Adrenal gland (tissue), 12 donors: ENCODE results near the gene SERTAD1. TPM values are rescaled to one million over a fixed set of nuclear protein-coding genes. Genes with fewer than 3 reads are reported as not detected.
A peak's percentile ranks its signal among the peaks of the same experiment; 100 is the strongest.

Source experiments
- DNase-seq, 7 donors: peaks; one replicate each; pipeline ENCODE4 v3.0.0-alpha.2; 2019 to 2020
- H3K27ac ChIP-seq, 5 donors: fragments of 200-600 bp; sonication (generic) in 4 of 5; 1 replicate in 3 of 5; 2 replicates in 2 of 5; pipeline versions ENCODE4 v1.5.1 to v1.8.0; 2016 to 2020; ENCODE audit warnings: mild to moderate bottlenecking in 1 of 5
- H3K27me3 ChIP-seq: fragments of 200-600 bp; 2 replicates; pipeline ENCODE4 v1.8.0; 2021
- H3K36me3 ChIP-seq, 2 donors: fragments of 200-600 bp; replicated peaks in 1 of 2; 1 replicate in 1 of 2; 2 replicates in 1 of 2; pipeline versions ENCODE4 v1.5.1 to v1.8.0; 2018 to 2022
- H3K4me1 ChIP-seq, 2 donors: fragments of 200-600 bp; replicated peaks in 1 of 2; 1 replicate in 1 of 2; 2 replicates in 1 of 2; pipeline versions ENCODE4 v1.5.1 to v1.8.0; 2018 to 2021
- H3K4me3 ChIP-seq, 4 donors: fragments of 200-600 bp; sonication (generic) in 3 of 4; one replicate each; pipeline ENCODE4 v1.5.1; 2016 to 2018
- H3K9me3 ChIP-seq, 3 donors: fragments of 200-600 bp; sonication (generic) in 1 of 3; replicated peaks in 1 of 3; 1 replicate in 2 of 3; 2 replicates in 1 of 3; pipeline versions ENCODE4 v1.5.1 to v1.8.0; 2016 to 2021
- POLR2A ChIP-seq, 2 donors: fragments of 450-650 bp; IDR thresholded peaks; one replicate each; pipeline ENCODE4 v1.6.1; 2017; ENCODE audit warnings: antibody characterized with exemption in 2 of 2, mild to moderate bottlenecking in 2 of 2, moderate library complexity in 1 of 2
- WGBS, 4 donors: extraction: QIAGEN DNeasy Blood & Tissue Kit in 2 of 4; methylation state at CpG; one replicate each; pipeline versions ENCODE4 v1.1.5 to v1.1.7; 2013 to 2017; 5-methylcytosine and 5-hydroxymethylcytosine counted together
- intact Hi-C, 2 donors: fragments of 100-400 bp; cut with DNase I; formaldehyde crosslinking; loops; one replicate each; pipeline versions ENCODE4 v1.14.1 to v1.15.0; 2022 to 2023
- polyA plus RNA-seq, 3 donors: library from polyadenylated mRNA; stranded (reverse); fragments of 200-250 nt in 2 of 3; fragments of 350-450 nt in 1 of 3; fragmentation: Illumina TruSeq in 1 of 3; extraction: RNeasy Lipid Tissue Mini Kit (QIAGEN cat#74804) in 1 of 3; gene quantifications; one replicate each; pipeline ENCODE4 v1.2.3, GENCODE V29; 2013 to 2014
- total RNA-seq, 9 donors: library from RNA; depleted of rRNA in 4 of 9; stranded (reverse); fragments of >200 nt in 4 of 9; fragments of 120-200 nt in 1 of 9; fragmentation: NEBNext Ultra II Directional in 1 of 9; extraction: Animal tissue kit (Norgen Biotek cat#: 25700) in 1 of 9; gene quantifications; one replicate each; pipeline versions ENCODE4 v1.1.0 to v1.2.4, GENCODE V29; 2013 to 2023
- TF ChIP-seq, protein P1 (sequence below), 6 experiments: fragments of 450-650 bp in 4 of 6; fragments of 200-600 bp in 2 of 6; sonication (generic) in 1 of 6; IDR thresholded peaks; 1 replicate in 5 of 6; 2 replicates in 1 of 6; pipeline versions ENCODE4 v1.5.1 to v1.8.0; 2016 to 2021; ENCODE audit warnings: antibody characterized with exemption in 6 of 6, mild to moderate bottlenecking in 2 of 6, moderate library complexity in 1 of 6
- donor health status: healthy with polysubstance abuse.
- donor health status: Bipolar disorder and iron deficiency.
- donor health status: DM: yes; HTN: yes; CAD: no.
- donor health status: DM: no; HTN: no; CAD: no.
- donor health status: DM: no; HTN: no; CAD: no.
- donor health status: DM: yes; HTN: yes; CAD: no.

Gene SERTAD1
- total and polyA plus RNA-seq, 12 donors, result 1.7 to 20.8 (median 13.0) TPM

DNA sequence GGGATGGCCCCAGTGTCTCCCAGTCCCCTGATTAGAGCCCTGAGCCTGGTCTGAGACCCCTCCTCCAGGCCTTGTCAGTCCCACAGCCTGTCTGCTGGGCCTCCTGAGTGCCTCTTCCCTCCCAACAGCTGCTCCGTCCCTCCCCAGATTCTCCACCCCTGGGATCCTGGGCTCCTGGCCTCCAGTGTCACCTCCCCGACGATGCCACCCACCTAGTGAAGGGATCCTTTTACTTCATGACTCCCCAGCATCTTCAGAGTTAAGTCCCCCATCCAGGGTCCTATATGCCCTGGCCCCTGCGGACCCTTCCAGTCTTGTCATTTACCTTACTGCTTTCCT is 8.2 kb downstream of the SERTAD1 start:
- DNase-seq, result no peak
- WGBS, 4 donors, result 71 to 83% (median 77%) methylated on average over 1 to 4 of the region's 4 CpGs
- no peak for TF ChIP-seq POLR2A (IDR thresholded peaks at IDR 0.05)
- TF ChIP-seq, protein P1, sequence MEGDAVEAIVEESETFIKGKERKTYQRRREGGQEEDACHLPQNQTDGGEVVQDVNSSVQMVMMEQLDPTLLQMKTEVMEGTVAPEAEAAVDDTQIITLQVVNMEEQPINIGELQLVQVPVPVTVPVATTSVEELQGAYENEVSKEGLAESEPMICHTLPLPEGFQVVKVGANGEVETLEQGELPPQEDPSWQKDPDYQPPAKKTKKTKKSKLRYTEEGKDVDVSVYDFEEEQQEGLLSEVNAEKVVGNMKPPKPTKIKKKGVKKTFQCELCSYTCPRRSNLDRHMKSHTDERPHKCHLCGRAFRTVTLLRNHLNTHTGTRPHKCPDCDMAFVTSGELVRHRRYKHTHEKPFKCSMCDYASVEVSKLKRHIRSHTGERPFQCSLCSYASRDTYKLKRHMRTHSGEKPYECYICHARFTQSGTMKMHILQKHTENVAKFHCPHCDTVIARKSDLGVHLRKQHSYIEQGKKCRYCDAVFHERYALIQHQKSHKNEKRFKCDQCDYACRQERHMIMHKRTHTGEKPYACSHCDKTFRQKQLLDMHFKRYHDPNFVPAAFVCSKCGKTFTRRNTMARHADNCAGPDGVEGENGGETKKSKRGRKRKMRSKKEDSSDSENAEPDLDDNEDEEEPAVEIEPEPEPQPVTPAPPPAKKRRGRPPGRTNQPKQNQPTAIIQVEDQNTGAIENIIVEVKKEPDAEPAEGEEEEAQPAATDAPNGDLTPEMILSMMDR (IDR thresholded peaks at IDR 0.05), result no peak
- H3K4me1 ChIP-seq, result peaks cover 6 to 27% of the 10 kb centered on the region in 2 donors
- H3K36me3 ChIP-seq, result peaks cover 0 to 4% of the 10 kb centered on the region in 2 donors
- intact Hi-C loops, result no loop called here
- no peaks in the 10 kb centered on the region for H3K9me3 ChIP-seq
- H3K27me3 ChIP-seq, result no peaks in the 10 kb centered on the region
- H3K27ac ChIP-seq, result peak overlapping the region; percentile 9 to 84 (median 41)
- no peak overlapping the region for H3K4me3 ChIP-seq

GRCh38 chr19:40416918-40417642 is 8.7 kb downstream of the SERTAD1 start:
- peaks cover 6 to 27% of the 10 kb centered on the region in 2 donors for H3K4me1 ChIP-seq
- TF ChIP-seq, protein P1 (IDR thresholded peaks at IDR 0.05), result no peak
- no peak for TF ChIP-seq POLR2A (IDR thresholded peaks at IDR 0.05)

DNA sequence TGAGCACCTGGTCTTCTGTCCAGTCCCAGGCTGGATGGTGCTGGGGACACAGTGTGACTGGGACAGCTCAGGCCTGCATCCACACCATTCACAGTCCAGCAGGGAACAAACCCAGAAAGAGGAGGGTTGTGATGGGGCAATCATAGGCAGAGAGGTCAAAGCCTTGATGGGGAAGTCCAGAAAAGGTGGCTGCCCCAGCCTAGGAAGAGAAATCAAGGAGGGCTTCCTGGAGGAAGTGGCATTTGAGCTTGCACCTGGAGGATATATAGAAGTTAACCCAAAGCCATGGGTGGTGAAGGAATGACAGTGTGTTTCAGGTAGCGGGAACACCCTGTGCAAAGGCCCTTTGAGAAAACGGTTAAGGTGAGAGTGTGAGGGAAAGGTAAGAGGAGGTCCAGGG is 10.0 kb downstream of the SERTAD1 start:
- no peak for TF ChIP-seq POLR2A (IDR thresholded peaks at IDR 0.05)
- TF ChIP-seq, protein P1 (IDR thresholded peaks at IDR 0.05), result no peak

More at GRCh38 chr19:40416918-40417642, 8.7 kb downstream of the SERTAD1 start:
- Histone ChIP-seq H3K27ac (peak overlapping the region; percentile 9 to 84 (median 41)), H3K36me3 (no peaks in the 10 kb centered on the region), H3K27me3 (no peaks in the 10 kb centered on the region), H3K9me3 (no peaks in the 10 kb centered on the region), H3K4me3 (no peak overlapping the region)
- peak in 4 of 7 donors; percentile 57 to 60 (median 58) for DNase-seq
- intact Hi-C loops, result no loop called here
- WGBS, 4 donors, result 41 to 54% (median 43%) methylated on average over 9 to 16 of the region's 16 CpGs

DNA sequence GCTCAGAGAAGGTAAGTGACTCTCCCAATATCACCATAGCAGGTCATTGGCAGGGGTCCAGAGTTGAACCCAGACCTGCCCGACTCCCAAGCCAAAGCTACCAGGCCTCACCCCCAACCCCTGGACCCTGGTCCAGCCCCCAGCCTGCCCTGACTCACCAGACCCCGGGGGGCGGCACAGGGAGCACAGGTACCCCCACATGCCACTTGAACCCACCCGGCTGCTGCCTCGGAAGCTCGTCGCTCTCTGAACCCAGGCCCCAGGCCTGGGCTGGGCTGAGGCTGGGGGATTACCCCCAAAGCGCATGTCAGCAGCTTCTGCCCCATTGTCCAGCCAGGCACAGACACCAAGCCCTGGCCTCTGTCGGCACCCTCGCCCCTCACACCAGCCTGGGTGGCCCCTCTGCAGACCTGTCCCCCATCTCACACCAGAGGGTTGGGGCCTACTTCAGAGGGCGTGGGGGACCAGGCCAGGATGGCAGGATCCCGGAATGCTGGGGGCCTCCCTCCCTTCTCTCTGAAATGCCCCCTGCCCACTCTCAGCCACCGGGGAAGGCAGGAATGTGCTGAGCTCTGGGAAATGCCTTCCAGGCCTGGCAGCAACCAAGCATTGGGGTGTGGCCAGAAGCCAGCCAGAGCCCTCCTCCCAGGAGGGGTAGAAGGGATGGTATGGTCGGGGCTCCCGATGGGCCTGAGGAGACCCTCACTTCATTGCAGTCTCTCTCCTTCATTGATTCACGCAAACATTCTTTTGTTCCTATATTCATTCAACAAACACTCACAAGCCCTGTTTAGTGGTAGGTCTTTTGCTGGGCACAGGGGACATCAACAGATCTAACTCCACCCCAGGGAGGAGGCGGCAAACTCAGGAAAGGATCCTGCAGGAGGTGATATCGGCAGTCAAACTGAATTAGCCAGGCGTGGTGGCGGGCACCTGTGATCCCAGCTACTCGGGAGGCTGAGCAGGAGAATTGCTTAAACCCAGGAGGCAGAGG is 11.0 kb downstream of the SERTAD1 start:
- intact Hi-C loops, result no loop called here
- DNase-seq, result no peak

More for the DNA sequence above, 10.0 kb downstream of the SERTAD1 start:
- DNase-seq, result no peak
- no peaks in the 10 kb centered on the region for H3K36me3 ChIP-seq
- WGBS, 4 donors, result 92 to 100% (median 95%) methylated on average over 2 of the region's 2 CpGs
- no peaks in the 10 kb centered on the region for H3K27me3 ChIP-seq
- H3K4me1 ChIP-seq, result peaks cover 12 to 31% of the 10 kb centered on the region in 2 donors
- H3K27ac ChIP-seq, result peak overlapping the region in 1 of 5 donors; percentile 17
- intact Hi-C loops, result no loop called here
- no peak overlapping the region for H3K4me3 ChIP-seq
- no peaks in the 10 kb centered on the region for H3K9me3 ChIP-seq

More for the DNA sequence above, 11.0 kb downstream of the SERTAD1 start:
- Histone ChIP-seq H3K27me3 (no peaks in the 10 kb centered on the region), H3K27ac (no peak overlapping the region), H3K4me3 (no peak overlapping the region), H3K9me3 (no peaks in the 10 kb centered on the region), H3K36me3 (no peaks in the 10 kb centered on the region), H3K4me1 (peaks cover 12 to 29% of the 10 kb centered on the region in 2 donors)
- WGBS, 4 donors, result 80 to 90% (median 86%) methylated on average over 15 to 21 of the region's 21 CpGs
- TF ChIP-seq, protein P1 (IDR thresholded peaks at IDR 0.05), result no peak
- no peak for TF ChIP-seq POLR2A (IDR thresholded peaks at IDR 0.05)
